PC-3 (cell line): ENCODE results near the gene KLK10. TPM values are rescaled to one million over a fixed set of nuclear protein-coding genes. Genes with fewer than 3 reads are reported as not detected.
"Not testable (repeated sequence)": the region's sequence is repeated elsewhere in the genome, so short reads cannot be mapped to it uniquely, and the experiment has no call there.

ENCODE experiments used
- ATAC-seq: fragments of 200-7000 bp; cut with Tn5 transposase; 2 replicates; pipeline ENCODE4 v1.9.1; 2020; ENCODE audit warnings: mild to moderate bottlenecking, moderate library complexity
- BruUV-seq: library from RNA; stranded (reverse); fragments of 400-500 nt; replicated peaks from 2 replicates; lab custom pipeline; 2021; lab: Mats Ljungman, UMichigan
- CTCF ChIA-PET: fragments of 300-600 bp; sonication (Branson Sonifier 250); formaldehyde crosslinking; loops from one replicate; lab custom pipeline; 2022; ENCODE audit warnings: antibody characterized with exemption; lab: Charles Lee
- POLR2A ChIA-PET: fragments of 300-600 bp; sonication (Branson Sonifier 250); formaldehyde crosslinking; loops from one replicate; lab custom pipeline; 2022; ENCODE audit warnings: antibody characterized with exemption; ENCODE audit not compliant: unreplicated experiment; lab: Charles Lee
- DNase-seq: peaks from one replicate; pipeline ENCODE4 v3.0.0-alpha.2; 2015
- H2AFZ ChIP-seq: fragments of 300-600 bp; sonication (generic); 2 replicates; pipeline ENCODE4 v1.6.0; 2016; ENCODE audit warnings: antibody characterized with exemption, low read length
- H3F3A ChIP-seq: fragments of 300-600 bp; sonication (generic); one replicate; pipeline ENCODE4 v1.6.0; 2017; ENCODE audit warnings: antibody characterized with exemption, low read length, control low read depth, mild to moderate bottlenecking; ENCODE audit not compliant: unreplicated experiment
- H3K27ac ChIP-seq: fragments of 300-600 bp; sonication (generic); 2 replicates; pipeline ENCODE4 v1.5.1; 2016; ENCODE audit warnings: mild to moderate bottlenecking, low read length
- H3K27me3 ChIP-seq: fragments of 300-600 bp; sonication (generic); 2 replicates; pipeline ENCODE4 v1.6.1; 2016; ENCODE audit warnings: low read length, mixed read lengths
- H3K36me3 ChIP-seq: fragments of 300-600 bp; sonication (generic); 2 replicates; pipeline ENCODE4 v1.6.1; 2016; ENCODE audit warnings: low read depth, mixed run types, low read length, mixed read lengths
- H3K4me1 ChIP-seq: fragments of 300-600 bp; sonication (generic); 2 replicates; pipeline ENCODE4 v1.5.1; 2016; ENCODE audit warnings: low read length; ENCODE audit not compliant: insufficient read depth
- H3K4me2 ChIP-seq: fragments of 300-600 bp; sonication (generic); 2 replicates; pipeline ENCODE4 v1.6.0; 2016; ENCODE audit warnings: low read length
- H3K4me3 ChIP-seq: fragments of 300-600 bp; sonication (generic); 2 replicates; pipeline ENCODE4 v1.5.1; 2016; ENCODE audit warnings: mild to moderate bottlenecking, low read length, mixed read lengths
- H3K79me2 ChIP-seq: fragments of 300-600 bp; sonication (generic); 2 replicates; pipeline ENCODE4 v1.6.1; 2017; ENCODE audit warnings: low read length, mixed read lengths
- H3K9ac ChIP-seq: fragments of 300-600 bp; sonication (generic); 2 replicates; pipeline ENCODE4 v1.6.0; 2016; ENCODE audit warnings: mild to moderate bottlenecking, low read length
- H3K9me2 ChIP-seq: fragments of 300-600 bp; sonication (generic); replicated peaks from 2 replicates; pipeline ENCODE4 v1.6.1; 2016; ENCODE audit warnings: mixed run types, low read length, mixed read lengths
- H3K9me3 ChIP-seq: fragments of 300-600 bp; sonication (generic); 2 replicates; pipeline ENCODE4 v1.6.1; 2016; ENCODE audit warnings: low read length, mixed read lengths
- H4K20me1 ChIP-seq: fragments of 300-600 bp; sonication (generic); 2 replicates; pipeline ENCODE4 v1.6.1; 2016; ENCODE audit warnings: low read length, mixed read lengths
- EZH2 ChIP-seq: fragments of 300-600 bp; sonication (generic); IDR thresholded peaks from one replicate; pipeline ENCODE4 v1.6.1; 2017; ENCODE audit warnings: antibody characterized with exemption, mild to moderate bottlenecking, low read length; ENCODE audit not compliant: unreplicated experiment
- EZH2phosphoT487 ChIP-seq: fragments of 300-600 bp; sonication (generic); IDR thresholded peaks from 2 replicates; pipeline ENCODE4 v1.6.1; 2018; ENCODE audit warnings: mild to moderate bottlenecking, antibody characterized with exemption, low read length, borderline replicate concordance
- intact Hi-C: fragments of 100-400 bp; cut with micrococcal nuclease; formaldehyde crosslinking; loops from 2 replicates; pipeline ENCODE4 v1.9.0; 2023
- total RNA-seq: library from RNA; depleted of rRNA; stranded (reverse); fragments of >200 nt; gene quantifications from 2 replicates; pipeline ENCODE4 v1.2.3, GENCODE V29; 2014
- TF ChIP-seq, protein P1 (sequence below): fragments of 300-600 bp; sonication (generic); conservative IDR thresholded peaks from 2 replicates; pipeline ENCODE4 v1.5.1; 2017; ENCODE audit warnings: antibody characterized with exemption, low read depth, mild to moderate bottlenecking, low read length

KLK10 gene
- total RNA-seq, 1 experiment from 2014 or later, result 1.2 TPM

DNA sequence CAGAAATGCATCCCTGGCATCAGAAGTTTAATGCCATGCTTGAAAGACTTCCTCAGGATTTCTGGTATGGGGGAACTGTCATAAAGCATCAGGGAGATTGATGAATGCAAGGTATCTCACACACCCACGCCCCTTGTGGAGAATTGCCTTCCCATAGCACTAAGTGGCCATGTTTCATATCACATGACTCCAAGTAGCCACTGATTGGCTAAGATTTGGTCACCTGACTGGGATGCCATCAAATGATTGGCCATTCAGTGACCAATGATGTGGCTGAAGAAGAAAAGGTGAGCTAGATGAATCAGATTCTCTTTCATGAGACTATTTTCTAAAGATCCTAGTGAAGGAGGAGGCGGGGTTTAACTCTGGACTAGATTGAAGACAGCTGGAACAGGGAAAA, 25.4 kb downstream of the KLK10 start:
- ATAC-seq (no peak), DNase-seq (peak; percentile 47)
- H3K27me3 ChIP-seq, result peaks cover 3% of the 10 kb centered on the region; the same call in 1 of the 2 replicates
- ChIA-PET CTCF (no interaction called here), POLR2A (no interaction called here)
- no peaks in the 10 kb centered on the region for H4K20me1 ChIP-seq
- H3K4me2 ChIP-seq, result no peak overlapping the region
- H3K36me3 ChIP-seq, result no peaks in the 10 kb centered on the region
- H3K9ac ChIP-seq, result no peak overlapping the region
- no peaks in the 10 kb centered on the region for H3F3A ChIP-seq
- intact Hi-C loops, result no loop called here
- H3K9me3 ChIP-seq, result no peaks in the 10 kb centered on the region
- no peak overlapping the region for H3K4me3 ChIP-seq
- peaks cover 14% of the 10 kb centered on the region for H3K4me1 ChIP-seq
- no peak overlapping the region for H3K27ac ChIP-seq
- BruUV-seq, result no TSS peak
- no peaks in the 10 kb centered on the region for H3K79me2 ChIP-seq
- no peaks in the 10 kb centered on the region for H3K9me2 ChIP-seq
- H2AFZ ChIP-seq, result no peak overlapping the region
- TF ChIP-seq EZH2phosphoT487 (no peak), EZH2 (no peak)
- TF ChIP-seq, protein P1, sequence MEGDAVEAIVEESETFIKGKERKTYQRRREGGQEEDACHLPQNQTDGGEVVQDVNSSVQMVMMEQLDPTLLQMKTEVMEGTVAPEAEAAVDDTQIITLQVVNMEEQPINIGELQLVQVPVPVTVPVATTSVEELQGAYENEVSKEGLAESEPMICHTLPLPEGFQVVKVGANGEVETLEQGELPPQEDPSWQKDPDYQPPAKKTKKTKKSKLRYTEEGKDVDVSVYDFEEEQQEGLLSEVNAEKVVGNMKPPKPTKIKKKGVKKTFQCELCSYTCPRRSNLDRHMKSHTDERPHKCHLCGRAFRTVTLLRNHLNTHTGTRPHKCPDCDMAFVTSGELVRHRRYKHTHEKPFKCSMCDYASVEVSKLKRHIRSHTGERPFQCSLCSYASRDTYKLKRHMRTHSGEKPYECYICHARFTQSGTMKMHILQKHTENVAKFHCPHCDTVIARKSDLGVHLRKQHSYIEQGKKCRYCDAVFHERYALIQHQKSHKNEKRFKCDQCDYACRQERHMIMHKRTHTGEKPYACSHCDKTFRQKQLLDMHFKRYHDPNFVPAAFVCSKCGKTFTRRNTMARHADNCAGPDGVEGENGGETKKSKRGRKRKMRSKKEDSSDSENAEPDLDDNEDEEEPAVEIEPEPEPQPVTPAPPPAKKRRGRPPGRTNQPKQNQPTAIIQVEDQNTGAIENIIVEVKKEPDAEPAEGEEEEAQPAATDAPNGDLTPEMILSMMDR, result no peak

DNA sequence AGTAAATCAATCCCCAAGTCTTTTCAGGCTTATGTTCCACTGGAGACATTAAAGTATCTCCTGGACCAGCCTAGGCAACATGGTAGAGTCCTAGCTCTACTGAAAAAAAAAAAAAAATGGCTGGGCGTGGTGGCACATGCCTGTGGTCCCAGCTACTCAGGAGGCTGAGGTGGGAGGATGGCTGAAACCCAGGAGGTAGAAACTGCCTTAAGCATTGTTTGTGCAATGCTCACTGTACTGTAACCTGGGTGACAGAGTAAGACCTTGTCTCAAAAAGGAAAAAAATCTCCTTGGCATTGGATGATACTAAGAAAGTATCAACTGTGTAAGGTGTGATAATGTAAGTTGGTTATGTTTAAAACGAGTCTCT, 26.9 kb downstream of the KLK10 start:
- CTCF ChIA-PET, result no interaction called here
- intact Hi-C loops, result no loop called here
- Histone ChIP-seq H3K79me2 (no peaks in the 10 kb centered on the region), H3K4me3 (no peak overlapping the region), H3K27ac (peak overlapping the region; percentile 72), H2AFZ (peak overlapping the region; percentile 36), H3K4me2 (peak overlapping the region; percentile 14; the same call in 1 of the 2 replicates), H3K9me2 (no peaks in the 10 kb centered on the region), H3K4me1 (peaks cover 14% of the 10 kb centered on the region), H4K20me1 (no peaks in the 10 kb centered on the region), H3K27me3 (peaks cover 2% of the 10 kb centered on the region; the same call in 1 of the 2 replicates), H3K9ac (no peak overlapping the region; the same call in 1 of the 2 replicates), H3K36me3 (no peaks in the 10 kb centered on the region), H3K9me3 (no peaks in the 10 kb centered on the region), H3F3A (no peaks in the 10 kb centered on the region)
- no peak for TF ChIP-seq EZH2phosphoT487
- TF ChIP-seq, protein P1, result no peak
- TF ChIP-seq EZH2, result no peak
- no peak for ATAC-seq
- peak; percentile 73 for DNase-seq
- POLR2A ChIA-PET, result no interaction called here
- no TSS peak for BruUV-seq

DNA sequence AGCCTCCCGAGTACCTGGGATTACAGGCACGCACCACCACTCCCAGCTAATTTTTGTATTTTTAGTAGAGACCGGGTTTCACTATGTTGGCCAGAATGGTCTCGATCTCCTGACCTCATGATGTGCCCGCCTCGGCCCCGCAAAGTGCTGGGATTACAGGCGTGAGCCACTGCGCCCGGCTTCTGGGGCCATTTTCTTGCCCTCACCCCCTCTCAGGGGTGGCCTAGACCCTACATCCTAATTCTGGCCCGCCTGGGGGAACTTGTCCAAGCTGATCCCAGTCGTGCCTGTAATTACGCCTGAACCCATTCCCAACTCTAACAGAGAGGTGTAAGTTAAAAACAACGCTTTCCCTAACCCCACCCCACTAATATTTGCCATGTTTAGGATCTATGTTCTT, 35.1 kb downstream of the KLK10 start:
- CTCF ChIA-PET, BruUV-seq, H3F3A ChIP-seq, H3K4me1 ChIP-seq, H3K9ac ChIP-seq, H3K9me2 ChIP-seq, H3K79me2 ChIP-seq, H3K4me2 ChIP-seq, H2AFZ ChIP-seq, ATAC-seq, H3K4me3 ChIP-seq, intact Hi-C loops, H3K9me3 ChIP-seq, DNase-seq, H3K27me3 ChIP-seq, H3K27ac ChIP-seq, H4K20me1 ChIP-seq, H3K36me3 ChIP-seq, POLR2A ChIA-PET: not testable (repeated sequence)
